Muscle of leg (tissue), 16 donors: Measurements from ENCODE around the gene AP1B1. TPM values are rescaled to one million over a fixed set of nuclear protein-coding genes. Genes with fewer than 3 reads are reported as not detected.
A peak's percentile ranks its signal among the peaks of the same experiment; 100 is the strongest.
"Not testable (repeated sequence)": the region's sequence is repeated elsewhere in the genome, so short reads cannot be mapped to it uniquely, and the experiment has no call there.

ENCODE experiments used
- DNase-seq: peaks from one replicate; pipeline ENCODE4 v3.0.0; 2013
- H3K27ac ChIP-seq: one replicate; pipeline ENCODE4 v1.5.1; 2013; ENCODE audit warnings: mild to moderate bottlenecking, low read length, control low read depth
- H3K27me3 ChIP-seq: one replicate; pipeline ENCODE4 v1.6.1; 2013; ENCODE audit warnings: low read length; ENCODE audit not compliant: control insufficient read depth, insufficient read depth
- H3K36me3 ChIP-seq: one replicate; pipeline ENCODE4 v1.6.1; 2013; ENCODE audit warnings: low read length; ENCODE audit not compliant: control insufficient read depth, insufficient read depth
- H3K4me1 ChIP-seq: one replicate; pipeline ENCODE4 v1.6.1; 2013; ENCODE audit warnings: low read length; ENCODE audit not compliant: control insufficient read depth, insufficient read depth
- H3K4me3 ChIP-seq: one replicate; pipeline ENCODE4 v1.5.1; 2013; ENCODE audit warnings: low read length, control low read depth
- H3K9me3 ChIP-seq: replicated peaks from 2 replicates; pipeline ENCODE4 v1.6.1; 2013; ENCODE audit warnings: low read depth, low read length; ENCODE audit not compliant: control insufficient read depth
- WGBS: methylation state at CpG from one replicate; pipeline ENCODE4 v1.1.5; 2013; ENCODE audit warnings: missing lambda C conversion rate; ENCODE audit not compliant: insufficient coverage; 5-methylcytosine and 5-hydroxymethylcytosine counted together
- long read RNA-seq, 11 donors: transcript quantifications; one replicate each; lab custom pipeline, GENCODE V29; 2026
- polyA plus RNA-seq, 8 donors: library from polyadenylated mRNA; unstranded; fragments of 120-200 nt; gene quantifications; one replicate each; pipeline versions ENCODE4 v1.2.1 to v1.2.3, GENCODE V29; 2013; ENCODE audit warnings: inconsistent platforms in 1 of 8, low replicate concordance in 1 of 8; ENCODE audit not compliant: insufficient read length in 8 of 8, insufficient read depth in 1 of 8
- total RNA-seq: library from RNA; stranded (reverse); fragments of 120-200 nt; gene quantifications from one replicate; pipeline ENCODE4 v1.2.4, GENCODE V29; 2013

AP1B1 gene
- total RNA-seq: 19.9 TPM
- 10 to 100 TPM; 22.5 to 33.6 (median 28.1) TPM for polyA plus RNA-seq
- long read RNA-seq, donor 1, full-length matches to known transcripts: 2 of 2 reads
- long read RNA-seq, donor 1, partial matches to known transcripts: 0 of 2 reads
- long read RNA-seq, donor 1, other reads (novel, unspliced or antisense): 0 of 2 reads
- long read RNA-seq, donor 2: 0 reads
- long read RNA-seq, donor 3, full-length matches to known transcripts: 1 of 1 reads
- long read RNA-seq, donor 3, partial matches to known transcripts: 0 of 1 reads
- long read RNA-seq, donor 3, other reads (novel, unspliced or antisense): 0 of 1 reads
- long read RNA-seq, donor 4, partial matches to known transcripts: 14 of 14 reads
- long read RNA-seq, donor 4, other reads (novel, unspliced or antisense): 0 of 14 reads
- long read RNA-seq, donor 5, full-length matches to known transcripts: 4 of 12 reads
- long read RNA-seq, donor 5, partial matches to known transcripts: 8 of 12 reads
- long read RNA-seq, donor 5, other reads (novel, unspliced or antisense): 0 of 12 reads
- long read RNA-seq, donor 6, full-length matches to known transcripts: 2 of 2 reads
- long read RNA-seq, donor 6, partial matches to known transcripts: 0 of 2 reads
- long read RNA-seq, donor 6, other reads (novel, unspliced or antisense): 0 of 2 reads
- long read RNA-seq, donor 7, partial matches to known transcripts: 5 of 5 reads
- long read RNA-seq, donor 7, other reads (novel, unspliced or antisense): 0 of 5 reads
- long read RNA-seq, donor 8, partial matches to known transcripts: 0 of 1 reads
- long read RNA-seq, donor 8, other reads (novel, unspliced or antisense): 0 of 1 reads
- long read RNA-seq, donor 9, partial matches to known transcripts: 9 of 9 reads
- long read RNA-seq, donor 9, other reads (novel, unspliced or antisense): 0 of 9 reads
- long read RNA-seq, donor 10, full-length matches to known transcripts: 2 of 13 reads
- long read RNA-seq, donor 10, partial matches to known transcripts: 11 of 13 reads
- long read RNA-seq, donor 10, other reads (novel, unspliced or antisense): 0 of 13 reads
- long read RNA-seq, donor 11, full-length matches to known transcripts: 1 of 1 reads
- long read RNA-seq, donor 11, partial matches to known transcripts: 0 of 1 reads
- long read RNA-seq, donor 11, other reads (novel, unspliced or antisense): 0 of 1 reads

GRCh38 chr22:29387921-29388758, at the start of gene AP1B1:
AP1B1 (minus strand) TSS chr22:29388570; CDS start chr22:29367243, 21,327 bp downstream.
- Histone ChIP-seq H3K9me3 (no peaks in the 10 kb centered on the region), H3K36me3 (peaks cover 5% of the 10 kb centered on the region), H3K4me3 (peak within 1 kb of the TSS; percentile 84), H3K4me1 (peaks cover 11% of the 10 kb centered on the region), H3K27ac (peak within 1 kb of the TSS; percentile 86), H3K27me3 (no peaks in the 10 kb centered on the region)
- peak; percentile 95 for DNase-seq
- under 1% methylated on average over 61 of the region's 68 CpGs for WGBS

GRCh38 chr22:29435236-29436136, 47.1 kb upstream of the AP1B1 start:
- WGBS: 29% methylated on average over 2 of the region's 5 CpGs
- Histone ChIP-seq H3K27me3 (peaks cover 10% of the 10 kb centered on the region), H3K4me3 (no peak overlapping the region), H3K36me3 (no peaks in the 10 kb centered on the region), H3K4me1 (no peaks in the 10 kb centered on the region), H3K9me3 (no peaks in the 10 kb centered on the region), H3K27ac (no peak overlapping the region)
- DNase-seq: peak; percentile 79

DNA sequence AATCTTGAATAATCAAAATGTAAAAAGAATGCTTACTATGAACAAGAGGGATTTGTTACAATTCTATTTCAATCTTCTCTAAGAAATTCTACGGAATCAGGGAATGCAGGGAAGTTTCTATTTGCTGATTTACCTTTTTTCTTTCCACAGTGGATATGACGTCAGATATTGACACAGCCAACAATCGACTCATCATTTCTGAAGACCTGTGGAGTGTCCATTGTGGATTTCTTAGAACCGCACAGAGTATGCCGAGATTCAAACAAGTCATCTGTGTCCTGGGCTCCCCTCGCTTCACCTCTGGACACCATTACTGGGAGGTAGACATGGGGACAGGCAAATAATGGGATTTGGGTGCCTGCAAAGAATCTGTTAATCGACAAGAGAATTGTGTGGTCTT, 45.9 kb upstream of the AP1B1 start:
- H3K4me1 ChIP-seq: no peaks in the 10 kb centered on the region
- WGBS: 84% methylated on average over 6 of the region's 7 CpGs

DNA sequence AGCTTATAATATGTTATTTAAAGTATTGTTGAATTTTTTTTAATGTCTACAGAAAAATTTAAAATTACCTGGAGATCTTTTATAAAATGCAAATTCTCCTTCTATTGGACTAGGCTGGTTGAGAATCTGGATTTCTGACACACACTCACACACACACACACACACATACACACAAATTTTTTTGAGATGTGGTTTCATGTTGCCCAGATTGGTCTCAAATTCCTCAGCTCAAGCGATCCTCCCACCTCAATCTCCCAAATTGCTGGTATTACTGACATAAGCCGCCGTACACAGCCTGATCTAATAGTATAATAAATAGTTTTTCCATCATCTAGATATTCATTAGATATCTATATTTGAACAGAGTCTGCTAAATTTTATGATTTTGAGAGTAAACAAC, 45.5 kb upstream of the AP1B1 start:
- no peaks in the 10 kb centered on the region for H3K4me1 ChIP-seq
- H3K36me3 ChIP-seq: no peaks in the 10 kb centered on the region
- no peak for DNase-seq
- no peak overlapping the region for H3K27ac ChIP-seq
- H3K9me3 ChIP-seq: no peaks in the 10 kb centered on the region
- H3K4me3 ChIP-seq: no peak overlapping the region
- peaks cover 16% of the 10 kb centered on the region for H3K27me3 ChIP-seq
- WGBS: no CpG with 5 or more reads among the region's 3 CpGs

More for the DNA sequence above, 45.9 kb upstream of the AP1B1 start:
- Histone ChIP-seq H3K27ac (no peak overlapping the region), H3K4me3 (no peak overlapping the region), H3K27me3 (peaks cover 12% of the 10 kb centered on the region), H3K36me3 (no peaks in the 10 kb centered on the region), H3K9me3 (no peaks in the 10 kb centered on the region)
- DNase-seq: no peak

DNA sequence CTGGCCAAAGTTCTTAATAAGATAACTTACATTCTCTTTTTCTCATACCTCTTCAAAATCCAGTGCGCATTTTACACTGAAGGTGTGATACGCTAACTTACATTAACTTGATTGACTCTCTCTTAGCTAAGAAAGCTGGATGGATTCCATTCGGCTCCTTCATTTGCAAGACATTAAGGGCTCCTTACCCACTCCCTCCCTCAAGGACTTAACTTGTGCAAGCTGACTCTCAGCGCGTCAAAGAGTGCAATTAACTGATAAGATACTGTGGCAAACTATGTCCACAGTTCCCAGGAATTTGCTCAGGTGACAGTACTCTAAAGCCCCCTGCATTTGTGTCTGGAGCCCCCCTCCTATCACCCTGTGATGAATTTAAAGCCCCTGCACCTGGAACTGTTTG, 43.6 kb upstream of the AP1B1 start:
- peaks cover 16% of the 10 kb centered on the region for H3K27me3 ChIP-seq
- H3K4me3 ChIP-seq: no peak overlapping the region
- H3K36me3 ChIP-seq: no peaks in the 10 kb centered on the region
- 55% methylated on average over 4 of the region's 5 CpGs for WGBS
- H3K9me3 ChIP-seq: no peaks in the 10 kb centered on the region
- no peak overlapping the region for H3K27ac ChIP-seq
- no peaks in the 10 kb centered on the region for H3K4me1 ChIP-seq
- no peak for DNase-seq

GRCh38 chr22:29427176-29427760, 38.9 kb upstream of the AP1B1 start:
- H3K4me1 ChIP-seq: no peaks in the 10 kb centered on the region
- 100% methylated on average over 1 of the region's 2 CpGs for WGBS
- H3K9me3 ChIP-seq: no peaks in the 10 kb centered on the region
- no peak overlapping the region for H3K27ac ChIP-seq
- H3K36me3 ChIP-seq: no peaks in the 10 kb centered on the region
- DNase-seq: no peak
- no peak overlapping the region for H3K4me3 ChIP-seq
- H3K27me3 ChIP-seq: peaks cover 6% of the 10 kb centered on the region

- peaks cover 6% of the 10 kb centered on the region for H3K27me3 ChIP-seq
- 86% methylated on average over 5 of the region's 7 CpGs for WGBS
- no peak overlapping the region for H3K4me3 ChIP-seq
- H3K27ac ChIP-seq: no peak overlapping the region
- no peaks in the 10 kb centered on the region for H3K36me3 ChIP-seq
- H3K4me1 ChIP-seq: no peaks in the 10 kb centered on the region
- DNase-seq: no peak
- no peaks in the 10 kb centered on the region for H3K9me3 ChIP-seq
These were observed 38.1 kb upstream of the AP1B1 start for GRCh38 chr22:29426476-29426875.

DNA sequence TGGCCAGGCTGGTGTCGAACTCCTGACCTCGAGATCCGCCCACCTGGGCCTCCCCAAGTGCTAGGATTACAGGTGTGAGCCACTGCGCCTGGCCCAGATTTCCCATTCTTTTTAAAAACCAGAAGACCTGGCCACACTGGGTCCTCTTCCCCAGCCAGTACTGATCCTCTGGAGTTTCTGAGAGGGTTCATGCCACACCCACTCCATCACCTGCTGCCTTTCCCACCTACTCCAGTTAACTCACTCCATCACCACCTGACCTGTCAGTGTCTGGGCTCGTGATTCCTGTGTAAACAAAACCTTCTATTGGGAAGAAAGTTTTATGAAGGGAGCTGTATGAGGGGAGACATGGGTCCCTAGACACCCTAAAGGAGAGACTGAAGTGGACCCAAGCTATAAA, 30.3 kb upstream of the AP1B1 start:
- not testable (repeated sequence) for H3K4me1 ChIP-seq, H3K4me3 ChIP-seq, H3K36me3 ChIP-seq, DNase-seq, H3K27ac ChIP-seq, H3K27me3 ChIP-seq, H3K9me3 ChIP-seq
- 58% methylated on average over 4 of the region's 5 CpGs for WGBS
